ENCODE results near the gene SGSM2.

DNA sequence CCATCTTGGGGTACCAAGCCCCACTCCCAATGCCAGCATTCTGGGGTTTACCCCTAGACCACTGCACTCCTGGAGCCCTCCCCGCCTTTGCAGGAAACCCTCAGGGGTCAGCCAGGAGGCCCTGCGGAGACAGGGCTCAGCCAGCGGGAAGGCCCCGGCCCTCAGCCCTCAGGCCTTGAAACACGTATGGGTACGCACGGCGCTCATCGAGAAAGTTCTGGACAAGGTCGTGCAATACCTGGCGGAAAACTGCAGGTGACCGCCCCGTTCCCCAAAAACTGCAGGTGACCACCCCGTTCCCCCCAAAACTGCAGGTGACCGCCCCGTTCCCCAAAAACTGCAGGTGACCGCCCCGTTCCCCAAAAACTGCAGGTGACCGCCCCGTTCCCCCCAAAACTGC lies 24.7 kb downstream of the SGSM2 start:
- TF ChIP-seq TAF1 (IDR thresholded peaks at IDR 0.05; ENCODE audit: borderline replicate concordance, low read depth, low read length) = no peak
- TF ChIP-seq POLR2A (IDR thresholded peaks at IDR 0.05; ENCODE audit: low read depth, low read length) = no peak
- no peak for TF ChIP-seq POLR2AphosphoS5 (IDR thresholded peaks at IDR 0.05; ENCODE audit: low read depth, low read length)
